Breast epithelium (tissue), 3 donors: ENCODE measurements around the gene NAGPA.

Source experiments
- CTCF ChIP-seq, 3 donors: fragments of 450-650 bp; IDR thresholded peaks; one replicate each; pipeline ENCODE4 v1.5.1; 2016 to 2017; ENCODE audit warnings: antibody characterized with exemption in 3 of 3, mild to moderate bottlenecking in 3 of 3, moderate library complexity in 3 of 3
- POLR2A ChIP-seq: fragments of 450-650 bp; IDR thresholded peaks from one replicate; pipeline ENCODE4 v1.6.1; 2016; ENCODE audit warnings: antibody characterized with exemption, mild to moderate bottlenecking, moderate library complexity
- POLR2AphosphoS5 ChIP-seq, 3 donors: sonication (generic); formaldehyde crosslinking; IDR thresholded peaks; one replicate each; pipeline ENCODE4 v1.6.1; 2017; ENCODE audit warnings: antibody characterized with exemption in 3 of 3

- TF ChIP-seq CTCF (IDR thresholded peaks at IDR 0.05) (no peak), POLR2A (no peak), POLR2AphosphoS5 (IDR thresholded peaks at IDR 0.05) (no peak)
These were observed 46.5 kb downstream of the NAGPA start for GRCh38 chr16:4987250-4987579.
